NCI-H2196 treated with DMSO at 0.1 percent for 48 hours (cell line): ENCODE data around the gene SLC6A18.
"Not testable (repeated sequence)": the region's sequence is repeated elsewhere in the genome, so short reads cannot be mapped to it uniquely, and the experiment has no call there.

ENCODE experiments used
- DNase-seq: peaks from one replicate; lab custom pipeline; 2025; ENCODE audit not compliant: unreplicated experiment; lab: John Stamatoyannopoulos, UW

The SLC6A18 gene

DNA sequence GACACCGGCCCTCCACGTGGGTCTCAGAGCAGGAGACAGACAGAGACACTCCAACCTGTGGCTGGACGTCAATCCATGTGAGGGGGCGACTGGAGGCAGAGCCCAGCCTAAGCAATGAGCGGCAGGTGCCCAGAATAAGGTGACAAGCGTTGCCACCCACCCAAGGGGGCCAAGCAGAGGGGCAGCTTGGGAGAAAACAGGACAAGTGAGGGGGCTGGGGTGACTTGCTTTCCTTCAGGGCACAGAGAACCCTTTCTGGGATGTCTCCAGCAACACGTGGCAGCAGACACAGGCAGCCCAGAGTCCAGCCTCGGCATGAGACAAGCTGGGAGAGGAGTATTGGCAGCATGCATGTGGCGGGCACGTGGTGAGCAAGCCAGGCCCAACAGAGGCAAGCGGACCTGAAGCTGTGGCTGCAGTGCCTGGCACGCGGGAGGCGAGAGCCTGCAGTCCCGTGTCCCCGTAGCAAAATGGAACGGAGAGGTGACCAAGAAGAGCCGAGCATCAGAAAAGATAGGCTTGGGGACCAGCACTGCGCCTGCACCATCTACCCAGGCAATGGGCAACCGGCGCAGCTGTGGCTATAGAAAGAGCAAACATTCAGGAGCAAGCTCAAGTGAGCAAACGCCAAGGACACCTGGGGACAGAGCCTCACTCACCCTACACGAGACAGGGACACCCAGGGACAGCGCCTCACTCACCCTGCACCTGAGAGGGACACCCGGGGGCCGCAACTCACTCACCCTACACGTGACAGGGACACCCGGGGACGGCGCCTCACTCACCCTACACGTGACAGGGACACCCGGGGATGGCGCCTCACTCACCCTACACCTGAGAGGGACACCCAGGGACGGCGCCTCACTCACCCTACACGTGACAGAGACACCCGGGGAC lies 63.5 kb downstream of the SLC6A18 start:
- no peak for DNase-seq

DNA sequence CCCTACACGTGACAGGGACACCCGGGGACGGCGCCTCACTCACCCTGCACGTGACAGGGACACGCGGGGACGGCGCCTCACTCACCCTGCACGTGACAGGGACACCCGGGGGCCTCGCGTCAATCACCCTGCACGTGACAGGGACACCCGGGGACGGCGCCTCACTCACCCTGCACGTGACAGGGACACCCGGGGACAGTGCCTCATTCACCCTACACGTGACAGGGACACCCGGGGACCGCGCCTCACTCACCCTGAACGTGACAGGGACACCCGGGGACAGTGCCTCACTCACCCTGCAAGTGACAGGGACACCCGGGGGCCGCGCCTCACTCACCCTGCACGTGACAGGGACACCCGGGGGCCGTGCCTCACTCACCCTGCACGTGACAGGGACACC lies 64.4 kb downstream of the SLC6A18 start:
- not testable (repeated sequence) for DNase-seq

DNA sequence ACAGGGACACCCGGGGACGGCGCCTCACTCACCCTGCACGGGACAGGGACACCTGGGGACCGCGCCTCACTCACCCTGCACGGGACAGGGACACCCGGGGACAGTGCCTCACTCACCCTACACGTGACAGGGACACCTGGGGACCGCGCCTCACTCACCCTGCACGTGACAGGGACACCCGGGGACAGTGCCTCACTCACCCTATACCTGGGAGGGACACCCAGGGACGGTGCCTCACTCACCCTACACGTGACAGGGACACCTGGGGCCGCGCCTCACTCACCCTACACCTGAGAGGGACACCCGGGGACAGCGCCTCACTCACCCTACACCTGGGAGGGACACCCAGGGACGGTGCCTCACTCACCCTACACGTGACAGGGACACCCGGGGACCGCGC lies 65.8 kb downstream of the SLC6A18 start:
- not testable (repeated sequence) for DNase-seq

DNA sequence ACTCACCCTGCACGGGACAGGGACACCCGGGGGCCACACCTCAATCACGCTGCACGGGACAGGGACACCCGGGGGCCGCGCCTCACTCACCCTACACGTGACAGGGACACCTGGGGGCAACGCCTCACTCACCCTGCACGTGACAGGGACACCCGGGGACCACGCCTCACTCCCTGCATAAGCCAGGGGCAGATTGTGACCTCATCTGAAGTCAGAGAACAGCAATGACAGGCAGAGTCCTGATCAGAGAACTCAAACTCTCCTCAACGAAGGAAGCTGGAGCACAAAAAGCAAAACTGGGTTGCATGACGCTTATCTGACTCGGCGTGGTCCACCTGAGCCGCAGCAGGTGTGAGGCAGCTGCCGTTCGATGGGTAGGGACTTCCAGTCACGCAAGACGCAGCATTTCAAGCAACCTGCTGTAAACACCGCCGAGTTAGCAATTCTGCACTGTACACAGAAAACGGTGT lies 66.5 kb downstream of the SLC6A18 start:
- no peak for DNase-seq

DNA sequence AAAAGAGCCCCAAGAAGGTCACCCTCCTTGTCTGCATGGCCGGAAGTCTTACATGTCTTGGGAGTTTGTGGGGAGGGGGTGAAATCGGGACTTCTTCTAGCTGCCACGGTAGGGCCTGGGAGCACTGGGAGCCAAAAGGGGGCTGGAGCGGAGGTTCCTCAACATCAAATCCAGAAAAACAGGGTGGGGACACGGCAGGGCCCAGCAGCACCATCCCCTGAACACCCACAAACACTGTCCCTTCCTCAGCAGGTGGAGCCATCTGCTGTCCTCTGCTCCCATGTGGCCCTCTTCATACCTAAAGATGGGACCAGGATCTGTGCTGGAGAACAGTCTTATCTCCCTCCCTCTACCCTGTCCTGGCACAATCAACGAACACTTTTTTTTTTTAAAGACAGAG lies 67.0 kb downstream of the SLC6A18 start:
- no peak for DNase-seq

DNA sequence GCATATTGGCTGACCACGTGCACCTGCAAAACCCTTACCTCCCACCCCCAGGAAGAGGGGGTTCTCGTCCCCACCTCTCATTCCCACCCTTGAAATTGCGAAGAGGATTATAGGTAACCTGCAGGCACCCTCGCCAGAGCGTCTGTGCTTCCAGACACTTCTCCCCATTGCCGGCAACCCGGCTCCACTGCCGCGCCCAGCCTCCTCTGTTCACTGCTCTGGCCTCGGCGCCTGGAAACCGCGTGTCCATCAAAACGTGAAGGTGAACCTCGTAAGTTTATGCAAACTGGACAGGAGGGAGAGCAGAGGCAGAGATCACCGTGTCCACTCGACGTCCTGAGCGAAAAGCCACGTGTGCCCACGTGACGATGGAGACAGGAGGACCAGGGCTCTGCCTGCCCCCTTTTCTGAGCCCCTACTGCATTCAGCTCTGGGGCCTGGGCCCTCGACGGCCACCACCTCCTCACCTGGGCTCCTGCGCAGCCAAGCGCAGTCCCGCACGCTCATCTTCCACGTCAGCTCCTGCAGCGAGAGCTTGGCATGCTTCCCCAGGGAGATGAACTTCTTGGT lies 67.8 kb downstream of the SLC6A18 start:
- DNase-seq = no peak

DNA sequence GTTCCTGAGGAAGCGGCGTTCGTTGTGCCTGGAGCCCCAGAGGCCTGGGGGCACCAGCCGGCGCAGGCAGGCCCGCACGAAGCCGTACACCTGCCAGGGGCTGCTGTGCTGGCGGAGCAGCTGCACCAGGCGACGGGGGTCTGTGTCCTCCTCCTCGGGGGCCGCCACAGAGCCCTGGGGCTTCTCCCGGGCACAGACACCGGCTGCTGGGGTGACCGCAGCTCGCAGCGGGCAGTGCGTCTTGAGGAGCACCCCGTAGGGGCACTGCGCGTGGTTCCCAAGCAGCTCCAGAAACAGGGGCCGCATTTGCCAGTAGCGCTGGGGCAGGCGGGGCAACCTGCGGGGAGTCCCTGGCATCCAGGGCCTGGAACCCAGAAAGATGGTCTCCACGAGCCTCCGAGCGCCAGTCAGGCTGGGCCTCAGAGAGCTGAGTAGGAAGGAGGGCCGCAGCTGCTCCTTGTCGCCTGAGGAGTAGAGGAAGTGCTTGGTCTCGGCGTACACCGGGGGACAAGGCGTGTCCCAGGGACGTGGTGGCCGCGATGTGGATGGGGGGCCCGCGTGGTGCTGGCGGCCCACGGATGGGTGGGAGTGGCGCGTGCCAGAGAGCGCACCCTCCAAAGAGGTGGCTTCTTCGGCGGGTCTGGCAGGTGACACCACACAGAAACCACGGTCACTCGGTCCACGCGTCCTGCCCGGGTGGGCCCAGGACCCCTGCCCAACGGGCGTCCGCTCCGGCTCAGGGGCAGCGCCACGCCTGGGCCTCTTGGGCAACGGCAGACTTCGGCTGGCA lies 68.4 kb downstream of the SLC6A18 start:
- no peak for DNase-seq

DNA sequence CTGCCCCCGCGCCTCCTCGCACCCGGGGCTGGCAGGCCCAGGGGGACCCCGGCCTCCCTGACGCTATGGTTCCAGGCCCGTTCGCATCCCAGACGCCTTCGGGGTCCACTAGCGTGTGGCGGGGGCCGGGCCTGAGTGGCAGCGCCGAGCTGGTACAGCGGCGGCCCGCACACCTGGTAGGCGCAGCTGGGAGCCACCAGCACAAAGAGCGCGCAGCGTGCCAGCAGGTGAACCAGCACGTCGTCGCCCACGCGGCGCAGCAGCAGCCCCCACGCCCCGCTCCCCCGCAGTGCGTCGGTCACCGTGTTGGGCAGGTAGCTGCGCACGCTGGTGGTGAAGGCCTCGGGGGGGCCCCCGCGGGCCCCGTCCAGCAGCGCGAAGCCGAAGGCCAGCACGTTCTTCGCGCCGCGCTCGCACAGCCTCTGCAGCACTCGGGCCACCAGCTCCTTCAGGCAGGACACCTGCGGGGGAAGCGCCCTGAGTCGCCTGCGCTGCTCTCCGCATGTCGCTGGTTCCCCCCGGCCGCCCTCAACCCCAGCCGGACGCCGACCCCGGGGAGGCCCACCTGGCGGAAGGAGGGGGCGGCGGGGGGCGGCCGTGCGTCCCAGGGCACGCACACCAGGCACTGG lies 69.1 kb downstream of the SLC6A18 start:
- DNase-seq = no peak

DNA sequence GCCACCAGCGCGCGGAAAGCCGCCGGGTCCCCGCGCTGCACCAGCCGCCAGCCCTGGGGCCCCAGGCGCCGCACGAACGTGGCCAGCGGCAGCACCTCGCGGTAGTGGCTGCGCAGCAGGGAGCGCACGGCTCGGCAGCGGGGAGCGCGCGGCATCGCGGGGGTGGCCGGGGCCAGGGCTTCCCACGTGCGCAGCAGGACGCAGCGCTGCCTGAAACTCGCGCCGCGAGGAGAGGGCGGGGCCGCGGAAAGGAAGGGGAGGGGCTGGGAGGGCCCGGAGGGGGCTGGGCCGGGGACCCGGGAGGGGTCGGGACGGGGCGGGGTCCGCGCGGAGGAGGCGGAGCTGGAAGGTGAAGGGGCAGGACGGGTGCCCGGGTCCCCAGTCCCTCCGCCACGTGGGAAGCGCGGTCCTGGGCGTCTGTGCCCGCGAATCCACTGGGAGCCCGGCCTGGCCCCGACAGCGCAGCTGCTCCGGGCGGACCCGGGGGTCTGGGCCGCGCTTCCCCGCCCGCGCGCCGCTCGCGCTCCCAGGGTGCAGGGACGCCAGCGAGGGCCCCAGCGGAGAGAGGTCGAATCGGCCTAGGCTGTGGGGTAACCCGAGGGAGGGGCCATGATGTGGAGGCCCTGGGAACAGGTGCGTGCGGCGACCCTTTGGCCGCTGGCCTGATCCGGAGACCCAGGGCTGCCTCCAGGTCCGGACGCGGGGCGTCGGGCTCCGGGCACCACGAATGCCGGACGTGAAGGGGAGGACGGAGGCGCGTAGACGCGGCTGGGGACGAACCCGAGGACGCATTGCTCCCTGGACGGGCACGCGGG lies 69.9 kb downstream of the SLC6A18 start, which contains the start of gene TERT:
Gene TERT, minus strand, starts transcription at position 234 of the 815 bp plus-strand sequence. Its CDS starts 79 bp downstream, at position 155.
- no peak for DNase-seq

DNA sequence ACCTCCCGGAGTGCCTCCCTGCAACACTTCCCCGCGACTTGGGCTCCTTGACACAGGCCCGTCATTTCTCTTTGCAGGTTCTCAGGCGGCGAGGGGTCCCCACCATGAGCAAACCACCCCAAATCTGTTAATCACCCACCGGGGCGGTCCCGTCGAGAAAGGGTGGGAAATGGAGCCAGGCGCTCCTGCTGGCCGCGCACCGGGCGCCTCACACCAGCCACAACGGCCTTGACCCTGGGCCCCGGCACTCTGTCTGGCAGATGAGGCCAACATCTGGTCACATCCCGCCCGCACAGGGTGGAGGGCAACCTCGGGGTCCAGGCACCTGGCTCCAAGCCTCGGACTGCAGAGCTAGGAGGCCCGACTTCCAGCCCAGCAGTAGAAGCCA lies 70.5 kb downstream of the SLC6A18 start:
- DNase-seq = no peak
